Femur (tissue), 1 donor: Measurements from ENCODE around the gene WDR4.
"Not testable (repeated sequence)": the region's sequence is repeated elsewhere in the genome, so short reads cannot be mapped to it uniquely, and the experiment has no call there.

Experiments
- DNase-seq: peaks from one replicate; pipeline ENCODE4 v3.0.0-alpha.2; 2017

Gene WDR4

DNA sequence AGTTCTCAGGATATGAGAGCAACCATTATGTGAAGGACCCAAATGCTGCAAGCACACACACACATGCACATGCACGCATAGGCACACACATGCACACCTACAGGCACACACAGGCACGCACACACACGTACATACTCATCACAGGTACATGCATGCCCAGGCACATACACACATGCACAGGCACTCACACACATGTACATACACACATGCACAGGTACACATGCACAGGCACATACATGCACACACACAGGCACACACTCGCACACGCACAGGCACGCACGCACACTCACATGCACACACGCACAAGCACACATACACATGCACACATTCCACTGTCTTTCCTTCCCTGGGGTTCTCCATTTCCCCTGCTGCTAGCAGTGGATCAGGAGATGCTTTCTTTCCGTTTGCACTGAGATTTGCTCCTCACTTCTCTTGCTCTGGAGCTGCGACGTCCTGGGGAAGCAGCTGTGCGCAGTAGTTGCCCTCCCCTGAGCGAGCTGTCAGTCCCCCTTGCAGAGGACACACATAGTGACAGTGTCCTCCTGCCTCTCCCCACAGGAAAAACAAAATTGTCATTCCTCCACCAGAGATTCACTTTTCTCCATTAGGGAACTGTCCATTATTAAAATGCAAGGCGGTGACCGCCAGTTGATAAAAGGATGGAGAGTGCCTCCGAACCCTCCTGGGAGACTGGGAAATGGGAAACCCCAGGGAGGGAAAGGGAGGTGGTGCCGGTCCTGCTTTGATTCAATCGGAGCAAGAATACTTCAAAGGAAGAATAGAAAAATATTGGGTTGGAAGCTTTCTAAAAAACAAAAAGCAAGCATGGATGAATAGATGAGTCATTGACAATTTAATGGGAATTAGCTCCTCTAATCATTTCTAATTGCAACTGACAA is 69.5 kb downstream of the WDR4 start:
- DNase-seq: no peak

DNA sequence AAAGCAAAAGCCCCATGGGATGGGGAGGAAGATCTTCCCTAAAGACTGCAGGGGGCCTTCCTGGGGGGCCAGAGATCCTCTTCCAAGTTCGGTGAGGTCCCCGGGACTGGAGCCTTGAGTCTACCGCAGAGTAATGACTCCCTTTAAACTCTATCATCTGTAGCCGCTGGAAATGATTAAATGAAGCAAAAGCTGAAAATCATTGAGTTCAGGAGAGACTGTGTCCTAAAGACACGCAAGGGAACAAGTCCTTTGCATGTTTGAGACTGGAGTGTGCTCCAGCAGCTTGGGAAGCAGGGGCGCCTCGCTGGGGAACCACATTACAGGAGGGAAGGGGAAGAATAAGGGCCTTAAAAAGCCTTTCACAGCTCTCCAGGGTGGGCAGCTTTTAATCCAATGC is 70.2 kb downstream of the WDR4 start:
- DNase-seq: no peak

DNA sequence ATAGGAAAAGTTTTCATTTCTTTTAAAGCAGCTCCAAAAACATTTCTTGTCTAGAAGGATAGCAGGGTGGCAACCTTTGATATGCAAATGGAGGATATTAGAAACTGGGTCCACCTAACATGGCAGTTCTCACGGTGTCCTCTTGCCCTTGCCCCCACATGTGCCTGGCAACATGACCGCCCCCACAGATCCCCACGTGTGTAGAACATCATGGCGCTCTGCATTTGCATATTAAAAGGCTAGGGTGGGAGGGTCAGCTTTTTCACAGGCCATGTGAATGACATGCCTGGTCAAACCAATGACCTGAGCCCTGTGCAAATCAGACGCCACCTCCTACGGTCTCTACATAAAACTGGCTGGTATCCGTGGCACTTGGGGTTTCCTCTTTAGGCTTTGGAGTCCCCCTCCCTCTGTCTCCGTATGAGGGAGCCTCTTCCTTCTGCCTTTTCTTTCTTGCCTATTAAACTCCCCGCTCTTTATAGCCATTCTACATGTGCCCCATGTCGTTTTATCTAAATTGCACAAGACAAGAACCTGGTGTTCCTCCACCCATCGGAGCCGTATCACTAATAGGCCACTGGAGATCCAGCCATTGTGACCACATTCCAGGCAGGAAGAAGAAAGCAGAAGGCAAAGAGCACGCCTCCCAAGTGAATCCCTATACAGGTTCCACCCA is 71.3 kb downstream of the WDR4 start:
- no peak for DNase-seq

DNA sequence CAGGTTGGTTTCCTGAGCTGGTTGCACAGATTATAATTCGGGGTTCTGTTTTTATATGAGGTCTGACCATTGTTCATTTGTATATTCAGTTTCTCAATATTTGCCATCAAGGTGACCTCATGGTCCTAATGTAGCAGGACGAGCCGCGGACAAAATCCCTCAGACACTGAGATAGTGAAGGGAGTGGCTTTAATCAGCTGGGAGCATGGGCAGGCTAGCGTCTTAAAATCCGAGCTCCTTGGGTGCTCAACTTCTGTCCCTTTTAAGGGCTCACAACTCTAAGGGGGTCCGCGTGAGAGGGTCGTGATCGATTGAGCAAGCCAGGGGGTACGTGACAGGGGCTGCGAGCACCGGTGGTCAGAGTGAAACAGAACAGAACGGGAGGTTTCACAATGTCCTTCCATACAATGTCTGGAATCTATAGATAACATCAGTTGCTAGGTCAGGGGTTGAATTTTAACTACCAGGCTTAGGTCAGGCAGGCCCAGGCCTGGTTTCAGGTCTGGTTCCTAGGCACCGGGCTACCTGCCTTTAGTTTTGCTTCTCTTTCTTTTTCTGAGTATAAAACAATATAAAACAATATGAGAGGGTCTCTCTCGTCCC is 71.9 kb downstream of the WDR4 start:
- DNase-seq: not testable (repeated sequence)

DNA sequence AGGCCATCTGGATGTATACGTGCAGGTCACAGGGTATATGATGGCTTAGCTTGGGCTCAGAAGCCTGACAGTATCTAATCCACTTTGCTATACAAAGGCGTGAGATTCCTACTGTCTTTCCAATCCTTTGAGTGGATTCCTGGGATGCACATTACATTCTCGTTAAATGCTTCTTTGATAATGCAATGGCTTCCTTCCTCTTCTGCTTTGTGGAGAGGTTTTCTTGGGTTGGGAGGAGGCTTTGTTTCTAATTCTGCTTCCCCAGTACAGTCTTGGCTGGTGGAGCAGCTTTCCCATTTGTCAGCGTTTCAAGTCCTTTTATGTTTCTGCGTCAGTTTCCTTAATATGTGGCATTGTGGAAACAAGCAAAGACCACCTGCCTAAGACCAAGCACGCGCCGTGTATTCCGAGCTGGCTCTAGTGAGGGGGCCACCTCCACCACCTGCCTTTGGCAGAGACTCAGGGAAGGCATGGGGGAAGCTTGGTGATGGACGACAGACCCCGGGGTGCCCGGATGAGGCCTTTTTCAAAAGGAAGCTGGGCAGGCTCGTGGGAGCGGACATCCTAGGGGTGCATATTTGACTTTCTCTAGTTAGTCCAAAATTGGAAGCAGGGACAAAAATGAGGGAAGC is 72.7 kb downstream of the WDR4 start:
- DNase-seq: no peak

DNA sequence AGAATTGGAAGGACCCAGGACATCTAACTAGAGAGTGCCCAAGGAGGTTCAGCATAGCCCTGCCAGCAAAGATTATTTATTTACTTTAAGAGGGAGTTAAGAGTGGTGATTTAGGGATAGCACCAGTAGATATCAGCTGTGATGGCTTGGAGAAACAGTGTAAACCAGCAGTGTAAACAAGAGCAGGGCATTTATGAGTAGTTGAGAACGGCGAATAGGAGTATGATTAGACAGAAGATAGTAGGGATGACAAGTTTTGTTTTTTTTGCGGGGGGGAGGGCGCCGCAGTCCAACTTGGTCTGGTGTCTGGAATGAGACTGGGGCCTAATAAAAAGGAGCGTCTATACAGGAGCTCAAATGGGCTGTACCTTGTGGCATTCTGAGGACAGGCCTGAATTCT is 77.7 kb downstream of the WDR4 start:
- DNase-seq: not testable (repeated sequence)

DNA sequence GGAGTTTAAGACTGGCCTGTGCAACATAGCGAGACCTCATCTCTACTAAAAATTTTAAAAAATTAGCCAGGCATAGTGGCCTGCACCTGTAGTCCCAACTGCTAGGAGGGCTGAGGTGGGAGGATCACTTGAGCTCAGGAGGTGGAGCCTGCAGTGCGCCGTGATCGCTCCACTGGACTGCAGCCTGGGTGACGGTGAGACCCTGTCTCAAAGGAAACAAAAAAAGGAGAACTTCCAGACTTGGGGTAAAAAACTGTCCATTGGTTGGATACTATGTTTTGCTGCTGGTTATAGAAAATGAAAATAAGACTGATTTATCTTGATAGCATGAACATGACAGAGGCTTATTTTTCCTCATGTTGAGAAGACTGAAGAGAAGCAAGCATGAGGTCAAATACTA is 79.4 kb downstream of the WDR4 start:
- DNase-seq: no peak

DNA sequence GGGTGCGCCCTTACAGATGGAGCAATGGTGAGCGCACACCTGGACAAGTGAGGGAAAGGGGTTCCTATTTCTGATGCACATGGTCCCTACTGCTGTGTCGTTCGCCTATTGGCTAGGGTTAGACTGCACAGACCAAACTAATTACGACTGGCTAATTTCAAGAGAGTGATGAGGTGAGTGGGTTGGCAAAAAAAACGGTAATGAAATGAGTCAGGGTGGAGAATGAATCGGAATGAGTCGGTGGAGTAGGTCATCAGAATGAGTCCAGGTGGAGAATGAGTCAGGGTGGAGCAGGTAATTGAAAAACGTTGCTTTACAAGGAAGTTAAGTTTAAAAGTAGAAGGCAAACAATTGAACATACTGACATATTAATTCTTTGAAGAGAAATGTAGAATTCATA is 79.8 kb downstream of the WDR4 start:
- no peak for DNase-seq
